ENCODE measurements around the gene TLE3. TPM values are rescaled to one million over a fixed set of nuclear protein-coding genes. Genes with fewer than 3 reads are reported as not detected.

The TLE3 gene
- polyA plus RNA-seq, 3 donors = 12.8 to 117 (median 23.6) TPM

DNA sequence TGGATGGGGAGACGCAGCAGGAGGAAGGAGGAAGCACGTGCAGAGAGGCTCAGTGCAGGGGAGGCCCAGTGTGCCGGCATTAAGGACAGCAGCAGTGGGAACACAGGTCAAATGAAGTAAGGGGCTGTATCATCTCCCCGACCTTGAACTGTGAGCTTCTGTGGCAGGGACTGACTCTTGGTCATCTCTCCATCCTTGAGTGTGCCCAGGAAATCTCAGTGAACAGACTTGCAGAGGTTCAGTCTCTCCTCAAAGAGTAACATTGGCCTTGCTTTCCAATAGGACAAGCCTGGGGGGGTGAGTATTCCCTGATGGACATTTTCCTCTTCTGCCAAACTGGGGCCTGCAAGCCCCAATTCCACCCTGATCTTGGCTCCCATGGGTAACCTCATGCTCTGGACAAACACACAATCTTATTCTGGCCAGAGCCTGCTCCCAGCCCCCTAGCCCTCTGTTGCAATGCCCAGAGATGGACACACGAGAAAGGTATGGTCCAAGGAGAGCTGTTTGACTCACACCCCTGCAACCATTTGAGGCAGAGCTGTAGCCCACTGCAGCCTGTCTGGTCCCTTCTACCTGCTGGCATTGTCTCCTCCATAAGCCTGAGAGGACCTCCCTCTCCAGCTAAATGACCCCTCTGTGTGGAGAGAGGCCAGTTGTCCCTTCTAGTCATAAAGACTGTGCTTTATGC, 50.9 kb downstream of the TLE3 start:
- no peak overlapping the region for H3K4me2 ChIP-seq (replicated peaks; ENCODE audit: extremely low read depth, low read length, poor library complexity, severe bottlenecking)
- peaks cover 45% of the 10 kb centered on the region for H4K20me1 ChIP-seq (ENCODE audit: insufficient read depth, low read length)
- H3K9me3 Mint-ChIP-seq = no peaks in the 10 kb centered on the region
- H3K27me3 Mint-ChIP-seq (ENCODE audit: low read depth in 3 of 3) = no peaks in the 10 kb centered on the region
- no peaks in the 10 kb centered on the region for H3K4me1 ChIP-seq (ENCODE audit: control insufficient read depth in 1 of 2, insufficient read depth in 2 of 2, low read length in 2 of 2)
- no peaks in the 10 kb centered on the region for H3K27me3 ChIP-seq (ENCODE audit: control insufficient read depth in 2 of 2, insufficient read depth in 2 of 2, low read length in 2 of 2)
- peaks cover 40 to 68% of the 10 kb centered on the region in 2 donors for H3K36me3 Mint-ChIP-seq
- intact Hi-C loops (cut with micrococcal nuclease) = loop anchor here in 1 of 2 donors (10.0 kb wide), 1 partner anchor 472 kb away; no protein-coding TSS in a partner anchor
- WGBS (ENCODE audit: insufficient coverage) = 97% methylated on average over 5 of the region's 5 CpGs
- H3K9me3 ChIP-seq (replicated peaks in 1 of 2; ENCODE audit: control insufficient read depth in 1 of 2, insufficient read depth in 1 of 2, low read length in 2 of 2) = no peaks in the 10 kb centered on the region
- H3K4me1 Mint-ChIP-seq = peaks cover 3% of the 10 kb centered on the region
- TF ChIP-seq, protein P1, sequence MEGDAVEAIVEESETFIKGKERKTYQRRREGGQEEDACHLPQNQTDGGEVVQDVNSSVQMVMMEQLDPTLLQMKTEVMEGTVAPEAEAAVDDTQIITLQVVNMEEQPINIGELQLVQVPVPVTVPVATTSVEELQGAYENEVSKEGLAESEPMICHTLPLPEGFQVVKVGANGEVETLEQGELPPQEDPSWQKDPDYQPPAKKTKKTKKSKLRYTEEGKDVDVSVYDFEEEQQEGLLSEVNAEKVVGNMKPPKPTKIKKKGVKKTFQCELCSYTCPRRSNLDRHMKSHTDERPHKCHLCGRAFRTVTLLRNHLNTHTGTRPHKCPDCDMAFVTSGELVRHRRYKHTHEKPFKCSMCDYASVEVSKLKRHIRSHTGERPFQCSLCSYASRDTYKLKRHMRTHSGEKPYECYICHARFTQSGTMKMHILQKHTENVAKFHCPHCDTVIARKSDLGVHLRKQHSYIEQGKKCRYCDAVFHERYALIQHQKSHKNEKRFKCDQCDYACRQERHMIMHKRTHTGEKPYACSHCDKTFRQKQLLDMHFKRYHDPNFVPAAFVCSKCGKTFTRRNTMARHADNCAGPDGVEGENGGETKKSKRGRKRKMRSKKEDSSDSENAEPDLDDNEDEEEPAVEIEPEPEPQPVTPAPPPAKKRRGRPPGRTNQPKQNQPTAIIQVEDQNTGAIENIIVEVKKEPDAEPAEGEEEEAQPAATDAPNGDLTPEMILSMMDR (IDR thresholded peaks at IDR 0.05) = no peak
- peaks cover 38 to 63% of the 10 kb centered on the region in 2 donors for H3K36me3 ChIP-seq (replicated peaks in 1 of 2; ENCODE audit: control insufficient read depth in 1 of 2, insufficient read depth in 2 of 2, low read length in 2 of 2)
- no peak overlapping the region for H3K4me3 Mint-ChIP-seq
- no peak overlapping the region for H3K4me3 ChIP-seq (replicated peaks in 1 of 3; ENCODE audit: low read depth in 2 of 3, low read length in 3 of 3)
- H2AFZ ChIP-seq (ENCODE audit: insufficient read depth, low read depth, low read length, poor library complexity, severe bottlenecking) = no peak overlapping the region
- H3K79me2 ChIP-seq (ENCODE audit: insufficient read depth, low read length) = no peaks in the 10 kb centered on the region
- H3K27ac ChIP-seq (ENCODE audit: low read depth in 1 of 2, low read length in 2 of 2) = no peak overlapping the region
- DNase-seq = no peak
- H3K9ac ChIP-seq (ENCODE audit: insufficient read depth, low read length, poor library complexity, severe bottlenecking) = no peak overlapping the region
- peak overlapping the region in 2 of 7 donors; percentile 55 to 68 for H3K27ac Mint-ChIP-seq

DNA sequence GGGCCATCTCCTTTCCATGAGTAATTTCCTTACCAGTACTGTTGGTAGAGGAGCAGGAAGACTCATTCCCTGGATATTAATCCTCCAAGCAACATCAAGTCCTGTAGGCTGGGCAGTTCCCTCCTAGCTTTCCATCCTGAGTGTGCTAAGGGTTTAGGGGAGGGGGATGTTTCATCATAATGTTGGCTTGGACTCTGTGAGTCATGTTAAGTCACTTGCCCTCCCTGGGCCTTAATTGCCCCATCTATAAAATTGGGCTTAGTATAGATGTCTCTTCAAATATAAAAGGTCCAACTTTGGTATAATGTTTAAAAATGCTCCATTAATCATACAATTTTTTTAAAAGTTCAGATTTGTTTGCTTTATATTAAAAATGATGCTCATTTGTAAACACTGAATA, 52.7 kb downstream of the TLE3 start:
- Mint-ChIP-seq H3K9me3 (no peaks in the 10 kb centered on the region), H3K4me3 (no peak overlapping the region), H3K27ac (no peak overlapping the region), H3K27me3 (ENCODE audit: low read depth in 3 of 3) (no peaks in the 10 kb centered on the region), H3K36me3 (peaks cover 22 to 50% of the 10 kb centered on the region in 2 donors), H3K4me1 (peaks cover 3% of the 10 kb centered on the region)
- Histone ChIP-seq H3K79me2 (ENCODE audit: insufficient read depth, low read length) (no peaks in the 10 kb centered on the region), H3K36me3 (replicated peaks in 1 of 2; ENCODE audit: control insufficient read depth in 1 of 2, insufficient read depth in 2 of 2, low read length in 2 of 2) (peaks cover 21 to 45% of the 10 kb centered on the region in 2 donors), H3K9me3 (replicated peaks in 1 of 2; ENCODE audit: control insufficient read depth in 1 of 2, insufficient read depth in 1 of 2, low read length in 2 of 2) (no peaks in the 10 kb centered on the region), H4K20me1 (ENCODE audit: insufficient read depth, low read length) (peaks cover 30% of the 10 kb centered on the region), H3K4me1 (ENCODE audit: control insufficient read depth in 1 of 2, insufficient read depth in 2 of 2, low read length in 2 of 2) (no peaks in the 10 kb centered on the region), H3K4me3 (replicated peaks in 1 of 3; ENCODE audit: low read depth in 2 of 3, low read length in 3 of 3) (no peak overlapping the region), H3K27ac (ENCODE audit: low read depth in 1 of 2, low read length in 2 of 2) (no peak overlapping the region), H3K9ac (ENCODE audit: insufficient read depth, low read length, poor library complexity, severe bottlenecking) (no peak overlapping the region), H3K27me3 (ENCODE audit: control insufficient read depth in 2 of 2, insufficient read depth in 2 of 2, low read length in 2 of 2) (no peaks in the 10 kb centered on the region), H3K4me2 (replicated peaks; ENCODE audit: extremely low read depth, low read length, poor library complexity, severe bottlenecking) (no peak overlapping the region), H2AFZ (ENCODE audit: insufficient read depth, low read depth, low read length, poor library complexity, severe bottlenecking) (no peak overlapping the region)
- TF ChIP-seq, protein P1 (IDR thresholded peaks at IDR 0.05) = no peak
- intact Hi-C loops (cut with micrococcal nuclease) = loop anchor here in 1 of 2 donors (10.0 kb wide), 1 partner anchor 470 kb away; no protein-coding TSS in a partner anchor
- DNase-seq = peak; percentile 21 to 66 (median 52)
